C4-2B (cell line): ENCODE measurements around the gene ATP6V0A4.

Source experiments
- ZFX ChIP-seq: fragments of 450-650 bp; IDR thresholded peaks from 2 replicates; pipeline ENCODE4 v1.6.1; 2017
- TF ChIP-seq, protein P1 (sequence below): fragments of 450-650 bp; conservative IDR thresholded peaks from 2 replicates; pipeline ENCODE4 v1.5.1; 2017; ENCODE audit warnings: mild to moderate bottlenecking

DNA sequence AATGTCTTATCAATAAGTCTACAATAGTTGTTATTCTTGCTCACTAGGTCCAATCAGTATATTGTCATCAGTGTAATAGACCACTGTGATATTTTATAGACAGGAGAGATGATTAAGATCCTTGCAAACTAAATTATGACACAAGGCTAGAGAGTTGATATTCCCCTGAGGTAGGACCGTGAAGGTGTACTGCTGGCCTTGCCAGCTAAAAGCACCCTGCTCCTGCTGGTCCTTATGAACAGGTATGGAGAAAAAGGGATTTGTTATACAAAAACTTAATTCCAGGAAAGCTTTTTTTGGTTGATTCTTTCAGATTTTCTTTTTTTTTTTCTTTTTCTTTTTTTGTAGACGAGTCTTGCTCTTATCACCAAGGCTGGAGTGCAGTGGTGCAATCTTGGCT, 17.0 kb downstream of the ATP6V0A4 start:
- TF ChIP-seq, protein P1, sequence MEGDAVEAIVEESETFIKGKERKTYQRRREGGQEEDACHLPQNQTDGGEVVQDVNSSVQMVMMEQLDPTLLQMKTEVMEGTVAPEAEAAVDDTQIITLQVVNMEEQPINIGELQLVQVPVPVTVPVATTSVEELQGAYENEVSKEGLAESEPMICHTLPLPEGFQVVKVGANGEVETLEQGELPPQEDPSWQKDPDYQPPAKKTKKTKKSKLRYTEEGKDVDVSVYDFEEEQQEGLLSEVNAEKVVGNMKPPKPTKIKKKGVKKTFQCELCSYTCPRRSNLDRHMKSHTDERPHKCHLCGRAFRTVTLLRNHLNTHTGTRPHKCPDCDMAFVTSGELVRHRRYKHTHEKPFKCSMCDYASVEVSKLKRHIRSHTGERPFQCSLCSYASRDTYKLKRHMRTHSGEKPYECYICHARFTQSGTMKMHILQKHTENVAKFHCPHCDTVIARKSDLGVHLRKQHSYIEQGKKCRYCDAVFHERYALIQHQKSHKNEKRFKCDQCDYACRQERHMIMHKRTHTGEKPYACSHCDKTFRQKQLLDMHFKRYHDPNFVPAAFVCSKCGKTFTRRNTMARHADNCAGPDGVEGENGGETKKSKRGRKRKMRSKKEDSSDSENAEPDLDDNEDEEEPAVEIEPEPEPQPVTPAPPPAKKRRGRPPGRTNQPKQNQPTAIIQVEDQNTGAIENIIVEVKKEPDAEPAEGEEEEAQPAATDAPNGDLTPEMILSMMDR = no peak
- TF ChIP-seq ZFX = no peak
